K562 (cell line): ENCODE data around the gene TRIM24. TPM values are rescaled to one million over a fixed set of nuclear protein-coding genes. Genes with fewer than 3 reads are reported as not detected.

Experiments
- BHLHE40 ChIP-seq: IDR thresholded peaks from 2 replicates; pipeline ENCODE4 v1.6.1; 2011; ENCODE audit warnings: low read length, improper control_type of control experiment
- CBFA2T2 ChIP-seq: fragments of 450-650 bp; conservative IDR thresholded peaks from 2 replicates; pipeline ENCODE4 v1.6.1; 2017; ENCODE audit warnings: mild to moderate bottlenecking
- CEBPZ ChIP-seq: fragments of 150-350 bp; IDR thresholded peaks from 2 replicates; pipeline ENCODE4 v1.6.1; 2014; ENCODE audit warnings: low read depth, mild to moderate bottlenecking, low read length, borderline replicate concordance
- GTF2F1 ChIP-seq: IDR thresholded peaks from 2 replicates; pipeline ENCODE4 v1.6.1; 2011; ENCODE audit warnings: low read depth, low read length, improper control_type of control experiment
- HLTF ChIP-seq: fragments of 450-650 bp; IDR thresholded peaks from 2 replicates; pipeline ENCODE4 v1.6.1; 2016
- MAZ ChIP-seq, 2 experiments: fragments of 450-650 bp in 1 of 2; sonication (generic) in 1 of 2; formaldehyde crosslinking; IDR thresholded peaks in 1 of 2; conservative IDR thresholded peaks in 1 of 2; 2 replicates each; pipeline versions ENCODE4 v1.4.0 to v1.5.0; 2020; ENCODE audit warnings: mild to moderate bottlenecking in 1 of 2, missing genetic modification reagents in 1 of 2
- MECOM ChIP-seq: fragments of 250-450 bp; sonication (Bioruptor Pico); IDR thresholded peaks from 2 replicates; pipeline ENCODE4 v1.8.0; 2022; ENCODE audit warnings: inconsistent platforms
- MIER1 ChIP-seq: fragments of 450-650 bp; IDR thresholded peaks from 2 replicates; pipeline ENCODE4 v1.6.1; 2016; ENCODE audit warnings: antibody characterized with exemption, mild to moderate bottlenecking, low read depth
- MTA1 ChIP-seq: fragments of 450-650 bp; IDR thresholded peaks from 2 replicates; pipeline ENCODE4 v1.6.1; 2017; ENCODE audit warnings: borderline replicate concordance
- MTF1 ChIP-seq: fragments of 250-450 bp; sonication (Bioruptor Pico); IDR thresholded peaks from 2 replicates; pipeline ENCODE4 v1.9.0; 2021; ENCODE audit warnings: moderate library complexity, mild to moderate bottlenecking, inconsistent platforms, borderline replicate concordance
- PKNOX1 ChIP-seq: fragments of 450-650 bp; IDR thresholded peaks from 2 replicates; pipeline ENCODE4 v1.6.1; 2016
- SAP30 ChIP-seq: fragments of 200-600 bp; sonication (generic); IDR thresholded peaks from 2 replicates; pipeline ENCODE4 v1.6.1; 2012; ENCODE audit warnings: borderline replicate concordance, low read depth, mild to moderate bottlenecking, moderate library complexity, low read length, control low read depth, inconsistent platforms; ENCODE audit not compliant: insufficient read depth, poor library complexity, severe bottlenecking
- SMARCC2 ChIP-seq: fragments of 450-650 bp; IDR thresholded peaks from 2 replicates; pipeline ENCODE4 v1.6.1; 2017; ENCODE audit warnings: antibody characterized with exemption, moderate library complexity, mild to moderate bottlenecking, low read depth
- SNIP1 ChIP-seq: fragments of 450-650 bp; IDR thresholded peaks from 2 replicates; pipeline ENCODE4 v1.7.1; 2017; ENCODE audit warnings: low read depth, mild to moderate bottlenecking
- SNRNP70 ChIP-seq: fragments of 200-400 bp; formaldehyde crosslinking; optimal IDR thresholded peaks from 2 replicates; pipeline ENCODE3; 2017; ENCODE audit warnings: low read depth, low read length
- TCF15 ChIP-seq: fragments of 250-450 bp; sonication (Bioruptor Pico); IDR thresholded peaks from 2 replicates; pipeline ENCODE4 v1.8.0; 2022; ENCODE audit warnings: moderate library complexity, mild to moderate bottlenecking, inconsistent platforms
- THAP7 ChIP-seq: fragments of 250-450 bp; sonication (Bioruptor Pico); IDR thresholded peaks from 2 replicates; pipeline ENCODE4 v1.5.0; 2021
- ZNF232 ChIP-seq: sonication (generic); formaldehyde crosslinking; IDR thresholded peaks from 2 replicates; pipeline ENCODE4 v1.8.0; 2022; ENCODE audit warnings: mild to moderate bottlenecking, missing genetic modification reagents
- ZNF311 ChIP-seq: fragments of 250-450 bp; sonication (Bioruptor Pico); IDR thresholded peaks from 2 replicates; pipeline ENCODE4 v1.4.0; 2020; ENCODE audit warnings: mild to moderate bottlenecking, moderate library complexity
- ZNF41 ChIP-seq: fragments of 250-450 bp; sonication (Bioruptor Pico); conservative IDR thresholded peaks from 2 replicates; pipeline ENCODE4 v1.4.0; 2020; ENCODE audit warnings: mild to moderate bottlenecking
- polyA plus RNA-seq, 8 experiments: library from polyadenylated mRNA; depleted of rRNA in 4 of 8; stranded (reverse) in 5 of 8; unstranded in 3 of 8; fragments of >200 nt; fragmentation: Nextera tagmentation in 2 of 8; fragmentation: Illumina TruSeq in 1 of 8; extraction: Ambion mirVana in 2 of 8; extraction: Trizol in 1 of 8; gene quantifications; 2 replicates each; pipeline versions ENCODE4 v1.2.1 to v1.2.3, GENCODE V29; 2011 to 2014; ENCODE audit warnings: inconsistent platforms in 1 of 8, missing spikeins in 1 of 8
- total RNA-seq, 7 experiments: library from RNA; depleted of rRNA in 6 of 7; stranded (reverse); fragments of >200 nt in 6 of 7; fragmentation: Illumina TruSeq in 2 of 7; extraction: Trizol in 2 of 7; gene quantifications; 2 replicates each; pipeline versions ENCODE4 v1.2.1 to v1.2.3, GENCODE V29; 2011 to 2021; ENCODE audit warnings: low replicate concordance in 1 of 7

The TRIM24 gene
- total and polyA plus RNA-seq, 9 of the 15 experiments (the other 6 are each of a cell fraction or from before 2014, with no cell fraction given), result 13.4 to 74.0 (median 41.7) TPM

GRCh38 chr7:138527746-138528223, 67.7 kb downstream of the TRIM24 start (continued):
- TF ChIP-seq CEBPZ (peak; percentile 82), SMARCC2 (peak; percentile 32; the same call in 1 of the 2 replicates), BHLHE40 (0 out of 2 replicates have a peak, but pooled peaks have one; percentile 48), ZNF311 (CRISPR knock-in tag) (0 out of 2 replicates have a peak, but pooled peaks have one; percentile 74), THAP7 (CRISPR knock-in tag) (no peak), CBFA2T2 (peak; percentile 93), PKNOX1 (peak; percentile 95), ZNF41 (CRISPR knock-in tag) (peak; percentile 47; the same call in 1 of the 2 replicates), ZNF232 (CRISPR knock-in tag) (no peak), SAP30 (no peak), HLTF (peak; percentile 100), GTF2F1 (no peak), MIER1 (peak; percentile 83), SNIP1 (peak; percentile 54; the same call in 1 of the 2 replicates), MTA1 (peak; percentile 85), TCF15 (peak; percentile 84; the same call in 1 of the 2 replicates), MTF1 (CRISPR knock-in tag) (peak; percentile 75; the same call in 1 of the 2 replicates), MECOM (0 out of 2 replicates have a peak, but pooled peaks have one; percentile 40), MAZ (CRISPR knock-in tag; conservative IDR thresholded peaks at IDR 0.05 in 1 of 2, IDR thresholded peaks at IDR 0.05 in 1 of 2) (peak; percentile 34 to 61; a peak in 3 of 4 replicates), SNRNP70 (no peak)
